RWPE1 (cell line): ENCODE data around the gene GOLGA8T.
"Not testable (repeated sequence)": the region's sequence is repeated elsewhere in the genome, so short reads cannot be mapped to it uniquely, and the experiment has no call there.

Experiments
- CTCF ChIA-PET: fragments of 350-600 bp; sonication (Branson Sonifier 250); formaldehyde crosslinking; extraction: SDS; loops from one replicate; lab custom pipeline; 2021; lab: Yijun Ruan, JAX
- POLR2A ChIA-PET: fragments of 400-600 bp; formaldehyde crosslinking; extraction: SDS; loops from one replicate; lab custom pipeline; 2020; ENCODE audit warnings: antibody characterized with exemption; ENCODE audit not compliant: low non-redundant PET; lab: Yijun Ruan, JAX
- DNase-seq: peaks from one replicate; pipeline ENCODE4 v3.0.0; 2012; ENCODE audit warnings: low spot score
- H3K27ac ChIP-seq: fragments of 450-650 bp; 2 replicates; pipeline ENCODE4 v1.5.1; 2017

GOLGA8T gene

GRCh38 chr15:30179814-30180213 is 45.0 kb downstream of the GOLGA8T start:
- H3K27ac ChIP-seq, POLR2A ChIA-PET, CTCF ChIA-PET, DNase-seq: not testable (repeated sequence)

GRCh38 chr15:30185495-30185894 is 50.6 kb downstream of the GOLGA8T start:
- H3K27ac ChIP-seq, CTCF ChIA-PET, DNase-seq, POLR2A ChIA-PET: not testable (repeated sequence)

GRCh38 chr15:30187429-30187828 is 52.6 kb downstream of the GOLGA8T start:
- CTCF ChIA-PET, result not testable (repeated sequence)

DNA sequence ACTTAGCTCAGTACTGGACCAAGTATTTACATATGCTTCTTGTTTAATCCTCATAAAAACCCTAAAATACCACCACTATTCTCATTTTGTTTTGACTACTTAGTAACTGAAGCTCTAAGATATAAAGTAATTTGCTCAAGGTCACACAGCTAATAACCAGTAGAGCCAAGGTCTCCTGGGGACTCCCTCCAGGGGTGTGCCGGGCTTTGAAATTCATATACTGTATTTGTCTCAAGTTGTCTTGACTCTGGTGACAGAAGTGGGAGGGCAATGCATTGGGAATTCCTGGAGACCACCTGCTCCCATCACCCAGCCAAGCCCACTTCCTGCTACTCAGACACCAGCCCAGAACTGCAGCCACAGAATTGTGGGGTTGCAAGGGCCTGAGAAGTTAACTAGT is 54.9 kb downstream of the GOLGA8T start:
- DNase-seq, H3K27ac ChIP-seq, CTCF ChIA-PET, POLR2A ChIA-PET: not testable (repeated sequence)

More at GRCh38 chr15:30187429-30187828, 52.6 kb downstream of the GOLGA8T start:
- POLR2A ChIA-PET, H3K27ac ChIP-seq, DNase-seq: not testable (repeated sequence)

GRCh38 chr15:30191143-30191542 is 56.3 kb downstream of the GOLGA8T start:
- H3K27ac ChIP-seq, CTCF ChIA-PET, DNase-seq, POLR2A ChIA-PET: not testable (repeated sequence)

DNA sequence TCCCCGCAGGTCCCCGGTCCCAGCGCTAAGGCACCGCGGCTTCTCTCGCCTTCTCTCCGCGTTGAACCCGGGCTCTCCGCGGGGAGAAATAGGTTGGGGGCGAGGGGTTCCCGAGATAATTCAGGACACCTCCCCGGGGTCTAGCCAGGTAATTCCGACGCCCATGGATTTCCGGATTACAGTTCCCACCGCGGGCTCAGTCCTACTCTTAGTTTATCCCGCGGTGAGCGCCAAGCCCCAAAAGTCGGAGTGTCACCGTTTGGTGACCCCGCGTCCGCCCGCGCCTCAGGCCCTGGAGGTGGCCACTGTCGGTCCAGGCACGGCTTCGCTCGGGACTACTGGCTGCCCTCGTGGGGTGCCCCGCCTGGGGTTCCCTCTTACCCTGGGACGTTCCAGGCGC is 56.8 kb downstream of the GOLGA8T start:
- H3K27ac ChIP-seq, POLR2A ChIA-PET, DNase-seq, CTCF ChIA-PET: not testable (repeated sequence)

- POLR2A ChIA-PET, H3K27ac ChIP-seq, DNase-seq, CTCF ChIA-PET: not testable (repeated sequence)
These were observed 57.4 kb downstream of the GOLGA8T start for GRCh38 chr15:30192119-30192745.

- CTCF ChIA-PET, DNase-seq, POLR2A ChIA-PET, H3K27ac ChIP-seq: not testable (repeated sequence)
These were observed 58.0 kb downstream of the GOLGA8T start for GRCh38 chr15:30192892-30193291.
